Fibroblast of upper back skin (primary cell): ENCODE data around the gene GJC2.

Experiments
- DNase-seq: peaks from one replicate; pipeline ENCODE4 v3.0.0-alpha.2; 2013

The GJC2 gene

GRCh38 chr1:228146417-228147150, 3.1 kb upstream of the GJC2 start:
- DNase-seq: no peak

GRCh38 chr1:228147151-228147693, 2.5 kb upstream of the GJC2 start:
- no peak for DNase-seq

- DNase-seq: no peak
Measured at GRCh38 chr1:228147768-228148167, 2.0 kb upstream of the GJC2 start.

GRCh38 chr1:228148196-228148861, 1.4 kb upstream of the GJC2 start:
- DNase-seq: no peak

GRCh38 chr1:228148935-228149405, 760 bp upstream of the GJC2 start:
- DNase-seq: no peak

- DNase-seq: no peak
Measured at GRCh38 chr1:228150120-228150460, 360 bp downstream of the GJC2 start.

GRCh38 chr1:228150461-228151179, 890 bp downstream of the GJC2 start:
- DNase-seq: peak; percentile 90

GRCh38 chr1:228151180-228151925, 1.6 kb downstream of the GJC2 start:
- DNase-seq: no peak

- no peak for DNase-seq
Measured at GRCh38 chr1:228152097-228152917, 2.6 kb downstream of the GJC2 start.

- DNase-seq: no peak
Measured at GRCh38 chr1:228152918-228153258, 3.2 kb downstream of the GJC2 start.

- no peak for DNase-seq
Measured at GRCh38 chr1:228154021-228154669, 4.4 kb downstream of the GJC2 start.

- DNase-seq: no peak
Measured at GRCh38 chr1:228154670-228155571, 5.2 kb downstream of the GJC2 start.

GRCh38 chr1:228155596-228156514, 6.1 kb downstream of the GJC2 start:
- DNase-seq: no peak

GRCh38 chr1:228156515-228156881, 6.8 kb downstream of the GJC2 start:
- DNase-seq: no peak

GRCh38 chr1:228156941-228157728, 7.4 kb downstream of the GJC2 start:
- DNase-seq: no peak

- no peak for DNase-seq
Measured at GRCh38 chr1:228157729-228158126, 8.0 kb downstream of the GJC2 start.

- no peak for DNase-seq
Measured at GRCh38 chr1:228158151-228159007, 8.6 kb downstream of the GJC2 start.
